Measurements from ENCODE around the gene SLC35A1. TPM values are rescaled to one million over a fixed set of nuclear protein-coding genes. Genes with fewer than 3 reads are reported as not detected.

The SLC35A1 gene
- total and polyA plus RNA-seq, 8 donors: 2.2 to 117 (median 14.4) TPM

DNA sequence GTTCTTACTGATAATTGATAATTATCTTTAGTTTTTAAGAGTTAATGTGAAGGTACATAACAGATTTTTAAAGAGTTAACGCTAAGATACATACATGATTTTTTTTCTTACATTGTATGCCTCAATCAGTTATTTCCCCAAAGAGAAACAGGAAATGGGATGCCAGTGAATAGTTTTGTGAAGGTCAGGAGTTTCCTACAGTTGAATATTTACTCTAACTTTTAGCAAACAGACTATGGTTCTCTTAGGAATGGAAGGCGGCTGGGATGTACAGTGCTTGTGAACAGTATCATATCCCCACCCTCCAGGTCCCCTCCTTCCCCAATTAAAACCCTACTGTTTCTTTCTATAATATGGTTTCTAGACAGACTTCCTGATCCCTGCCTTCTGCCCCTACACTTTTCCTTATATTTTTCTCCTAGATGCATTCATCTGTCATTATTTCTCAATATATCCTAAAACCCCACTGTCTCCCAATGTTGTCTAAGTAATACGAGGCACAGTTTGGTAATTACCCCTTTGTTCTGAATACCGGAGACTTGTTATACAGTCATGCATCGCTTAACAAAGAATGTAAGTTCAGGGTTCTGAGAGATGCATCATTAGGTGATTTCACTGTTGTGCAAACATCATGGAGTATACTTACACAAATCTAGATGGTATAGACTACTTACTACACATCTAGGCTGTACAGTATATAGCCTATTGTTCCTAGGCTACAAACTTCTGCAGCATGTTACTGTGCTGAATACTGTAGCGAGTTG is 29.2 kb downstream of the SLC35A1 start:
- TF ChIP-seq POLR2A (IDR thresholded peaks at IDR 0.05) (no peak), EP300 (IDR thresholded peaks at IDR 0.05) (no peak), POLR2AphosphoS5 (IDR thresholded peaks at IDR 0.05) (no peak)
- TF ChIP-seq, protein P1, sequence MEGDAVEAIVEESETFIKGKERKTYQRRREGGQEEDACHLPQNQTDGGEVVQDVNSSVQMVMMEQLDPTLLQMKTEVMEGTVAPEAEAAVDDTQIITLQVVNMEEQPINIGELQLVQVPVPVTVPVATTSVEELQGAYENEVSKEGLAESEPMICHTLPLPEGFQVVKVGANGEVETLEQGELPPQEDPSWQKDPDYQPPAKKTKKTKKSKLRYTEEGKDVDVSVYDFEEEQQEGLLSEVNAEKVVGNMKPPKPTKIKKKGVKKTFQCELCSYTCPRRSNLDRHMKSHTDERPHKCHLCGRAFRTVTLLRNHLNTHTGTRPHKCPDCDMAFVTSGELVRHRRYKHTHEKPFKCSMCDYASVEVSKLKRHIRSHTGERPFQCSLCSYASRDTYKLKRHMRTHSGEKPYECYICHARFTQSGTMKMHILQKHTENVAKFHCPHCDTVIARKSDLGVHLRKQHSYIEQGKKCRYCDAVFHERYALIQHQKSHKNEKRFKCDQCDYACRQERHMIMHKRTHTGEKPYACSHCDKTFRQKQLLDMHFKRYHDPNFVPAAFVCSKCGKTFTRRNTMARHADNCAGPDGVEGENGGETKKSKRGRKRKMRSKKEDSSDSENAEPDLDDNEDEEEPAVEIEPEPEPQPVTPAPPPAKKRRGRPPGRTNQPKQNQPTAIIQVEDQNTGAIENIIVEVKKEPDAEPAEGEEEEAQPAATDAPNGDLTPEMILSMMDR (IDR thresholded peaks at IDR 0.05): no peak
- H3K9me3 ChIP-seq: no peaks in the 10 kb centered on the region
- no peak overlapping the region for H3K4me3 ChIP-seq
- no peak overlapping the region for H3K27ac ChIP-seq
- WGBS, 5 donors: 83 to 91% (median 86%) methylated on average over 6 of the region's 6 CpGs
- H3K27me3 ChIP-seq: no peaks in the 10 kb centered on the region
- H3K36me3 ChIP-seq: peaks cover 0 to 58% (median 58%) of the 10 kb centered on the region in 4 donors
- no peaks in the 10 kb centered on the region for H3K4me1 ChIP-seq
- intact Hi-C loops (cut with DNase I; ENCODE audit: low total_unique reads): no loop called here
- DNase-seq: no peak

GRCh38 chr6:87504441-87504840 is 31.7 kb downstream of the SLC35A1 start:
- intact Hi-C loops (cut with DNase I; ENCODE audit: low total_unique reads): no loop called here
- H3K36me3 ChIP-seq: peaks cover 0 to 79% (median 73%) of the 10 kb centered on the region in 4 donors

DNA sequence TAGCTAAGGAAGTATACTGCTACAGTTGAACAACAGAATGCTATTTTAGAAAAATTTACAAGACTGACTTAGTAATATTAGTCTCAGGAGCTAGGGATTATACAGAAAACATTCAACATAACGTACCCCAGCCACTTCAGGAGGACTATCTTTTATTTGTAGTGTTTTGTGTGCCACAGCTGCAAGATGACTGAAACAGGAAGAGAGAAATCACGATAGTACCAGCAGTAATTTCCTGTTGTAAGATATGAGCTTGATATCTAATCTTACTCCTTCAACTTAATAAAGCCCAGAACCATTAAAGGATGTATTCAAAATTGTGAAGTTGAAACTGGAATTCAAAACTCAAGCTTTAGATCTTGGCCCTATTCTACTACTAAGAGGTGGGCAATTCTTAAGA is 42.1 kb downstream of the SLC35A1 start:
- no peak for DNase-seq
- Histone ChIP-seq H3K27ac (no peak overlapping the region), H3K4me1 (no peaks in the 10 kb centered on the region), H3K27me3 (no peaks in the 10 kb centered on the region), H3K9me3 (no peaks in the 10 kb centered on the region), H3K4me3 (no peak overlapping the region), H3K36me3 (peaks cover 29 to 100% (median 97%) of the 10 kb centered on the region in 4 donors)
- 19 to 34% (median 26%) methylated on average over 2 of the region's 2 CpGs for WGBS, 5 donors
- no peak for TF ChIP-seq POLR2A (IDR thresholded peaks at IDR 0.05)
- no peak for TF ChIP-seq POLR2AphosphoS5 (IDR thresholded peaks at IDR 0.05)
- TF ChIP-seq, protein P1 (IDR thresholded peaks at IDR 0.05): no peak
- intact Hi-C loops (cut with DNase I; ENCODE audit: low total_unique reads): no loop called here

More at GRCh38 chr6:87504441-87504840, 31.7 kb downstream of the SLC35A1 start:
- peak in 1 of 2 donors; percentile 14 for DNase-seq
- TF ChIP-seq, protein P1 (IDR thresholded peaks at IDR 0.05): no peak
- no peak for TF ChIP-seq EP300 (IDR thresholded peaks at IDR 0.05)
- no peak for TF ChIP-seq POLR2AphosphoS5 (IDR thresholded peaks at IDR 0.05)
- no peak for TF ChIP-seq POLR2A (IDR thresholded peaks at IDR 0.05)
- WGBS, 5 donors: 72 to 89% (median 73%) methylated on average over 1 of the region's 1 CpG
- Histone ChIP-seq H3K9me3 (no peaks in the 10 kb centered on the region), H3K27me3 (no peaks in the 10 kb centered on the region), H3K4me1 (no peaks in the 10 kb centered on the region), H3K27ac (peak overlapping the region in 1 of 5 donors; percentile 2), H3K4me3 (no peak overlapping the region)

- Histone ChIP-seq H3K27me3 (no peaks in the 10 kb centered on the region), H3K36me3 (peaks cover 22 to 85% (median 82%) of the 10 kb centered on the region in 4 donors), H3K4me3 (no peak overlapping the region), H3K9me3 (no peaks in the 10 kb centered on the region), H3K4me1 (no peaks in the 10 kb centered on the region), H3K27ac (no peak overlapping the region)
- whole genome bisulfite sequencing, 5 donors: 85 to 94% (median 89%) methylated on average over 8 of the region's 8 CpGs
- intact Hi-C loops (cut with DNase I; ENCODE audit: low total_unique reads): no loop called here
- no peak for TF ChIP-seq POLR2AphosphoS5 (IDR thresholded peaks at IDR 0.05)
- DNase-seq: no peak
Observed at GRCh38 chr6:87518453-87518852, 45.7 kb downstream of the SLC35A1 start.

- H3K27ac ChIP-seq: no peak overlapping the region
- peaks cover 16 to 83% (median 66%) of the 10 kb centered on the region in 4 donors for H3K36me3 ChIP-seq
- intact Hi-C loops (cut with DNase I; ENCODE audit: low total_unique reads): no loop called here
- no peaks in the 10 kb centered on the region for H3K9me3 ChIP-seq
- TF ChIP-seq EP300 (IDR thresholded peaks at IDR 0.05) (no peak), POLR2AphosphoS5 (IDR thresholded peaks at IDR 0.05) (no peak), POLR2A (IDR thresholded peaks at IDR 0.05) (no peak)
- TF ChIP-seq, protein P1 (IDR thresholded peaks at IDR 0.05): no peak
- no peaks in the 10 kb centered on the region for H3K4me1 ChIP-seq
- H3K4me3 ChIP-seq: no peak overlapping the region
- no peaks in the 10 kb centered on the region for H3K27me3 ChIP-seq
- no peak for DNase-seq
- 81 to 98% (median 94%) methylated on average over 3 of the region's 3 CpGs for WGBS, 5 donors
Observed at GRCh38 chr6:87522686-87523085, 49.9 kb downstream of the SLC35A1 start.
